ENCODE results near the gene HECTD4.
"Not testable (repeated sequence)": the region's sequence is repeated elsewhere in the genome, so short reads cannot be mapped to it uniquely, and the experiment has no call there.

HECTD4 gene

GRCh38 chr12:112406519-112407488 lies 24.6 kb upstream of the HECTD4 start:
- DNase-seq (ENCODE audit: low read depth) = no peak

- no peak for DNase-seq (ENCODE audit: low read depth)
Measured at GRCh38 chr12:112401903-112402498, 19.8 kb upstream of the HECTD4 start.

GRCh38 chr12:112401054-112401453 lies 18.8 kb upstream of the HECTD4 start:
- DNase-seq (ENCODE audit: low read depth) = no peak

DNA sequence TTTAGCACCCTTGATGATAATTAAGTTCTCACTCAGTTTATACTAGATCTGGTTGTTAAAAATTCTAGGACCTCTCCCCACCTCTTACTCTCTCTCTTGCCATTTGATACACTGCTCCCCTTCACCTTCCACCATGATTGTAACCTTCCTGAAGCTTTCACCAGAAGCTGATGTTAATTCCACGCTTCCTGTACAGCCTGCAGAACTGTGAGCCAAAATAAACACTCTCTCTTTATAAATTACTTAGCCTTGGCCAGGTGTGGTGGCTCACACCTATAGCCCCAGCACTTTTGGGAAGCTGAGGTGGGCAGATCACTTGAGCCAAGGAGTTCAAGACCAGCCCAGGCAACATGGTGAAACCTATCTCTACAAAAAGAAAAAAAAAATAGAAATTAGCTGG lies 11.1 kb upstream of the HECTD4 start:
- DNase-seq (ENCODE audit: low read depth) = no peak

GRCh38 chr12:112389922-112390654 lies 7.9 kb upstream of the HECTD4 start:
- not testable (repeated sequence) for DNase-seq (ENCODE audit: low read depth)

- no peak for DNase-seq (ENCODE audit: low read depth)
Measured at GRCh38 chr12:112389228-112389627, 7.0 kb upstream of the HECTD4 start.

DNA sequence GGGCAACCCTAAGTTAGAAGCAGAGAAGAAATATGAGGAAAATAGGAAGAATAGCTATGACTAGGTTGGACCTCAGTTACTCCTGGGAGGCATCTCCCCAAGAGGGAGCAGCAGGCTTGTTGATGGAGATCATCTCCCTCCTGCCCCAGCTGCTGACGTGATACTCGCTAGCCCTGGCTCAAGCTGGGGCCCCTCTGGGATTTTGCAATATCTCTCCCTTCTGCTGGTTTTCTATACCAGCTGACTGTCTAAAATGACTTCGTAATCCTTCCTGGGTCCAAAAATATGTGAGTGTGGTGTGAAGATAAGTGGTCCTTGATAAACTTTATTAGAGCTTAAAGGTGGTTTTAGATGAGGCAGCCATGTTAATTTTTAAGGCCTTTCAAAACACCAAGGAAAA lies 4.5 kb upstream of the HECTD4 start:
- no peak for DNase-seq (ENCODE audit: low read depth)

- DNase-seq (ENCODE audit: low read depth) = no peak
Measured at GRCh38 chr12:112382866-112383265, 635 bp upstream of the HECTD4 start.

DNA sequence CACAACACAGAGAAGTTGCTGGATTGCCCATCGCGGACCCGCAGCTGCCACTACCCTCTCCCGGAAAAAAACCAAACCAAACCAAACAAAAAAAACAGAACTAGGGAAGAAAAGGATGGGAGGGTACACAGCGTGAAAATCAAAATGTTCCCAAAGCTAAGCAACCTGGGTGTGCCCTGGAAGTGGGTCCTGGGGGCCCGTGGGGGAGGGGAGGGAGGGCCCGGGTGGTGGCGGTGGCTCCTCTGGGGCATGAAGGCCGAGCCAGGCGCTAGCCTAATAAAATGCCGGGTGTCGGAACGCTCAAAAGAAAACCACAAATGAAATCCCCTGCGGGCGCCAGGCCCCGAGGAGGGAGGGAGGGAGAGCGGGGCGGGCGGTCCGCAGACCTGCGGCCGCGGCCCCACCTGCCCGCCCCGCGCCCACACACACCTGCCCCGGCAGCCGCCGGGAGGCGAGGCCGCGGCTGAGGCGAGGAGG lies 787 bp downstream of the HECTD4 start:
- no peak for DNase-seq (ENCODE audit: low read depth)

- no peak for DNase-seq (ENCODE audit: low read depth)
Measured at GRCh38 chr12:112380663-112381405, 1.4 kb downstream of the HECTD4 start.

DNA sequence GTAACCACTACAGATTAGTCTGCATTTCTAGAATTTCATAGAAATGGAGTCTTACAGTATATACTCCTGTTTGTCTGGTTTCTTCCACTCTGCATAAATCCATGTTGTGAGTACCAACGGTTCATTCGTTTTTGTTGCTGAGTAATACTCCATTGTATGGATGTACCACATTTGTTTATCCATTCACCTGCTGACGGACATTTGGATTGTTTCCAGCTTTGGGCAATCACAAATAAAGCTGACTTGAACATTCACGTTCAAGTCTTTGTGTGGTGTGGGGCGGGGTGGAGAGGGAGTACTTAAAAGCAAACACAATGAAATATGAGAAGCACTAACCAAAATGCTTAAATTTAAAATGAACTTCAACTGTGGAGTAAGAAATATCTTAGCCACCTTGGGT lies 7.1 kb downstream of the HECTD4 start:
- DNase-seq (ENCODE audit: low read depth) = no peak

- no peak for DNase-seq (ENCODE audit: low read depth)
Measured at GRCh38 chr12:112374166-112374740, 8.0 kb downstream of the HECTD4 start.

GRCh38 chr12:112370868-112371510 lies 11.2 kb downstream of the HECTD4 start:
- no peak for DNase-seq (ENCODE audit: low read depth)

GRCh38 chr12:112370199-112370598 lies 12.0 kb downstream of the HECTD4 start:
- DNase-seq (ENCODE audit: low read depth) = no peak

DNA sequence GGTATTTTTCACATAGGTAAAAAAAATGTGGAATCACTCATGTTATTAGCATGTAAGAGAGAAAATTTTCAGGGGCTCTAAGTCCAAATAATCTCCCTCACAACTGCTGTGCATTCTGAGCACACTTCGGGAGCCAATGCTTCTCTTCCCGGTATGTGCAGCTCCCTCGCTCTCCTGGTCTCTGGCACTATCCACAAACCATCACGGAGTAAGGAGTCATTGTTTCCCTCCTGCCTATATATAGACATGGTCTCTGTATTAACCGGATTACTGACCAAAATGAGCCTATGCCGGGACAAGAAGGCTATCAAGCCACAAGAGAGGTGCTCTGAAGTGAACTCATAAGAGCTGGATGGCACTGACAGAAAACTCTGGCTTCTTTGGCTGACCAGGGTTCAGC lies 13.4 kb downstream of the HECTD4 start:
- no peak for DNase-seq (ENCODE audit: low read depth)

DNA sequence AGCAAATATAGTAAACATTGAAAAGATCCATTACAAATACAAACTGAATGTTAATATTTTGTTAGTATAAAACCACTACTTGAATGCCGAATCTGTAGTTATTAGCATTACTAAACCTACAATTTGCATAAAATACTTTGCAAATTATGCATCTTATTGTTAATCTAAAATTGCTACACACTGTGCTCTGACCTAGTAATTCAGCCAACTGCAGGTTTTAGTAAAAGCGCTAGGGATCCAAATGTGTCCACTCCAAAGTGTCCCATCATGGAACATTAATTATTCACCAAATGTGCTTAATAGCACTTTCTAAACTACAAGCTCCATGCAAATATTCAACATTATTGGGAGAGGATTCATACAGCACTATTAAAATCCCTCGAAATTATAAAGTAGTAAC lies 14.3 kb downstream of the HECTD4 start:
- no peak for DNase-seq (ENCODE audit: low read depth)

- no peak for DNase-seq (ENCODE audit: low read depth)
Measured at GRCh38 chr12:112362310-112362709, 19.9 kb downstream of the HECTD4 start.

DNA sequence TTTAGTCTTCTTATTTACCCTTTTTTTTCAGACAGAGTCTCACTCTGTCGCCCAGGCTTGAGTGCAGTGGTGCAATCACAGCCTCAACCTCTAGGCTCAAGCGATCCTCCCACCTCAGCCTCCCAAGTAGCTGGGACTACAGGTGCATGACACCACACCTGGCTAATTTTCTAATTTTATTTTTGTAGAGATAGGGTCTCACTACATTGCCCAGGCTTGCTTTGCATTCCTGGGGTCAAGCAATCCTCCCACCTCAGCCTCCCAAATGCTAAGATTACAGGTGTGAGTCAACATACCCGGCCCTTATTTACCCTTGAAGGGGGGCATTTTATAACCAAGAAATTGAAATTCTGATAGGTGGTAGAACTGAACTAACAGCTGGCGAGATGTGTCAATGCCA lies 21.0 kb downstream of the HECTD4 start:
- DNase-seq (ENCODE audit: low read depth) = no peak

DNA sequence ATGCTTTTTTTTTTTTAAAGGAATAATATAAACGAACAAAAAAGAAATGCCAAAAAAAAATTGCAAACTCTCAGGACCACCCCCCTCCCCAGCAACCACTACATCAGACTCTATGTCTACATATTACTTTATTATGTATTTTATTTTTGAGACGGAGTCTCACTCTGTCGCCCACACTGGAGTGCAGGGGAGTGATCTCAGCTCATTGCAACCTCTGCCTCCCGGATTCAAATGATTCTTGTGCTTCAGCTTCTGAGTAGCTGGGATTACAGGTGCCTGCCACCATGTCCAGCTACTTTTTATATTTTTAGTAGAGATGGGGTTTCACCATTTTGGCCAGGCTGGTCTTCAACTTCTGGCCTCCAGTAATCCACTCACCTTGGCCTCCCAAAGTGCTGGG lies 22.9 kb downstream of the HECTD4 start:
- no peak for DNase-seq (ENCODE audit: low read depth)

DNA sequence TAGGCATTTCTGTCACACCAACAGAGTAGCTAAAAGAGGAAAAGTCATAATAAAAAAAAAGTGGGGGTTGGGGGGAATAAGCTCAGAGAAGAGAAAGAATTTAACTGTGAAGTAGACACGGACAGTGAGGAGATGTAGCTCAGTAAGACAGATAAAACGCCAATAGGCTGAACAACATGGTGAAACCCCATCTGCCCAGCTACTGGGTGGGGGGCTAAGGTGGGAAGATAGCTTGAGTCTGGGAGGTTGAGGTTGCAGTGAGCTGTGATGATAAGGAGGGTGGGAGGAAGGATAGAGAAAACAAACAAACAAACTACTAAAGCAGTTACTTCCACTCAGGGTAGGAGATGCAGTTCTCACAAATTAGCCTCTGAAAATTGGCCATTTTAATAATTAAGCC lies 25.0 kb downstream of the HECTD4 start:
- DNase-seq (ENCODE audit: low read depth) = no peak

GRCh38 chr12:112354399-112354798 lies 27.8 kb downstream of the HECTD4 start:
- no peak for DNase-seq (ENCODE audit: low read depth)

All from non-pigmented ciliary epithelial cell (primary cell).